HG03108 (cell line): Measurements from ENCODE around the gene STXBP1.
A peak's percentile ranks its signal among the peaks of the same experiment; 100 is the strongest.

Experiments
- ATAC-seq: cut with Tn5 transposase; IDR thresholded peaks from one replicate; pipeline ENCODE4 v1.9.1; 2021; ENCODE audit warnings: moderate library complexity; ENCODE audit not compliant: unreplicated experiment

Gene STXBP1

DNA sequence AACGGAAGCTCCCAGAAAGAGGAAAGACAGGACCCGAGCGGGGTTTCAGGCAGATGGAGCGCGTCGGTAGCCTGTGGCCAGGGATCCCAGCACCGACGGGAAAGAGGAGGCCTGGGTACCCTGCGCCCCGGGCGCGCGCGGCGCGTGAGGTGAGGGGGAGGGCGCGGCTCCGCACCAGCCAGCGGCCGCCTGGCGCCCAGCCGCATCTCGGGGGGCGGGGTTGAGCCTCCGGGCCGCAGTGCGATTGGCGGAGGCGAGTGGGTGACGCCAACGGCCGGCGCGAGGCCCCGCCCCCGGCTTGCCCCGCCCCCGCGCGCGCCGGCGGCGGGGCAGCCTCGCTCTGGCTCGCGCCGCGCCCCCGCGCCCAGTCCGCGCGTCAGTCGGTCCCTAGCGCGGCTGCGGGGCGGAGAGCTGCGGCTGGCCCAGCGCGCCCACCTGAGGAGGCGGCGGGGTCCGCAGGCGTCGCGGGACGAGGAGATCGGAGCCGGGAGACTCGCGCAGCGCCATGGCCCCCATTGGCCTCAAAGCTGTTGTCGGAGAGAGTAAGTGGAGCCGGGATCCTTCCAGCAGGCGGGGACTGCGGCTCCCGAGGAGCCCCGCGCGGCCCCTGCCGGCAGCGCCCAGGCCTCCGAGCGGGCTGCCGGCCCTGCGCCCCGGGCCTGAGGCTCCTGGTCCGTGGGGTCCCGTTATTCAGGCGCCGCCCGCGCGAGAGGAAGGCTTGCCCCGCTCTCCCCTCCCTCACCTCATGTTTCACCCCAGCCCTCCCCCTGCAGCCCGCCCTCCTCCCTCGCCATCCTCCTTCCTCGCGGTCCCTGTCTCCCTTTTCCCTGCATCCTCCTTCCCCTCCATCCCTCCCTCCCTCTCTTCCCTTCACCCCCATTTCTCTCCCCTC, at the start of gene STXBP1:
Gene STXBP1 (plus strand): TSS at position 379 of the 892 bp plus-strand sequence. CDS start 127 bp downstream, at position 506.
- ATAC-seq, result peak; percentile 87

DNA sequence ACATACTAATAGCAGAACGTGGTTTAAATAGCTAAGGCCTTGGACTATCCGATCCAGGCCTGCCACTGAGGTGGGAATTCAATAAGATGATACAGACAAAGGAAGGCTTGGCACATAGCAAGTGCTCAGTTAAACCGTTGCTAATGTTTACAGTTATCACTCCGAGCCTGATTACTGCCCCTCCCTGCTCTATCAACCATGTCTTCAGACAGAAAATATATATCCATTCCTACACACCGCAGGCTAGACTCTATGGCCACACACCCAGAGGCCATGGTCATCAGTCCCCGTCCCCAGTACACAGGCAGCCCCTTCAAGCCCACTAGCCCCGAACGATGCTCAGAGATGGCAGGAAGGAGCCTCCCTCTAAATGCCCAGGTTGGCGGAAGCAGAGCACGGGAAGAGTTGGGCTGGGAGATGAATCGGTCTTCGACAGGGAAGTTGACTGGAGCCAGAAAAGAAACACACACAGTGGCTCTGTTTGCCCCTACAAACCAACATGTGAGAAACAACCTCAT, 49.7 kb upstream of the STXBP1 start:
- no peak for ATAC-seq

DNA sequence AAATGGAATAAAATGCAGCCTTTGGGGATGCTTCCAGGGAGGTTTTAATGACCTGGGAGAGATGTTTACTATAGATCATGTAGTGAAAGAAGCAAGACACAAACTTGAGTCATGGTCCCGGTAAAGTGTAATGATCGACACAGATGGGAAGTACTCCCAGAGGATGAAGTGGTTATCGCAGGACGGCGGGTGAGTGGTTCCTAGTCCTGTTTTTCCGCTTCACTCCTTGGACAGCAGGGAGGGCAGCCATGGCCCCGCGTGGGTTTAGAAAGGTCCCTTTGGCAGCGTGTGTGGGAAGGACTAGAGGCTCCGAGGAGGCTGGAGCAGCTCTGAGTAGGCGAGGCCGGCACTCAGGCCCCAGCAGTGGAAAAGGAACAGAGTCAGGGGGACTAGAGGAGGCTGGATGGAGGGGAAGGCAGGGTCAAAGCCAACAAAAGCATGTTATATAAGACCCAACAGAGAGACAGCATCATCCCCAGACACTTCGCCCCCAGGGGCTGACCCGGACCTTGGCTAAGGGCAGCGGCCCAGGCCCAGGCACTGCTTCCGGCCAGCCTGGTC, 49.2 kb upstream of the STXBP1 start:
- ATAC-seq, result no peak

DNA sequence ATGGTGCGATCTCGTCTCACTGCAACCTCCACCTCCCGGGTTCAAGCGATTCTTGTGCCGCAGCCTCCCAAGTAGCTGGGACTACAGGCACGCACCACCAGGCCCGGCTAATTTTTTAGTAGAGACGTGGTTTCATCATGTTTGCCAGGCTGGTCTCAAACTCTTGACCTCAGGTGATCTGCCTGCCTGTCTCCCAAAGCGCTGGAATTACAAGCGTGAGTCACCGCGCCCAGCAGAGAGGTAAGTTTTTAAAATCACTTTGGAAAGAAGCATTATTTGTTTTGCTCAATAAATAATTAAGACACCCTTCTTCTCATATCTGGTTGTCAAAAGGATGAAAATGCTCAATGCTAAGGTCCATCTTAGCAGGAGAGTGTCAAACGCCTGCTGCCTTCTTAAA, 48.5 kb upstream of the STXBP1 start:
- no peak for ATAC-seq

DNA sequence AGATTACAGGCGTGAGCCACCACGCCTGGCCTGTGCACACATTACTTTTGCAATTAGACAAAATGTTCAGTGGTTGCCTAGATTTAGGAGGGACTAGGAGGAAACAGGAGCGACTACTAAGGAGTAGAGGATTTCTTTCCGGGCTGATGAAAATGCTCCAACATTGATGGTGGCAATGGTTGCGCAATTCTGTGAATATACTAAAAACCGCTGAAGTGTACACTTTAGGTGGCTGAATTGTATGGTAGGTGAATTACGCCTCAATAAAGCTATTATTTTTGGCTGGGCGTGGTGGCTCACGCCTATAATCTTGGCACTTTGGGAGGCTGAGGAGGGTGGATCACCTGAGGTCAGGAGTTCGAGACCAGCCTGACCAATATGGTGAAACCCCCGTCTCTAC, 46.8 kb upstream of the STXBP1 start:
- ATAC-seq, result no peak

DNA sequence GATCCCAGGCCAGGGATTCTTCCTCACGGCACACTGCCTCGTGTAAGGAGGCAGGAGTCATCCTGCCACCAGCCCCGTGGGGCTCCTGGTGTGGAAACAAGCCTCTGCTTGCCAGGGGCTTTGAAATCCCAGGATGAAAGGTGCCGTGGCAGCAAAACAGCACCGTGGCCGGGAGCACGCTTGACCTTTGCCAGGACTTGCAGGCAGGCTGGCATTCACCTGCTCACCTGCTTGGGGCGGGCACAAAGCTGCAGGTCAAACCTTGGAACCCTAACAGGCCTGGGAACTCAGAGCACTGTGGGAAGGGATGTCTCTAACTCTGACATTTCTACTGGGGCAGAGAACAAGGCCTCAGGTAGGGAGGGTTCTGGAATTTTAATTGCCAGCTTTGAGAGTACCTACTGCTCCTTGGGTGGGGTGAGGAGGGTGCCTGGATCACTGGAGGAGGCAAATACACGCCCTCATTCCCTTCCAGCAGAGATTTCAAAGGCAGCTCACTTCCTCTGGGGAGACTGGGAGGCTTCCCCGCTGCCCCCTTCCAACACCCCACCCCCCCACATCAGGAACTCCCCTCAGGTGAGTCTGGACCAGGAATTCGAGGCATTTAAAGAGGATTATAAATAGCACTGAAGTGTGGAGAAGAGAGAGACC, 45.6 kb upstream of the STXBP1 start:
- no peak for ATAC-seq

DNA sequence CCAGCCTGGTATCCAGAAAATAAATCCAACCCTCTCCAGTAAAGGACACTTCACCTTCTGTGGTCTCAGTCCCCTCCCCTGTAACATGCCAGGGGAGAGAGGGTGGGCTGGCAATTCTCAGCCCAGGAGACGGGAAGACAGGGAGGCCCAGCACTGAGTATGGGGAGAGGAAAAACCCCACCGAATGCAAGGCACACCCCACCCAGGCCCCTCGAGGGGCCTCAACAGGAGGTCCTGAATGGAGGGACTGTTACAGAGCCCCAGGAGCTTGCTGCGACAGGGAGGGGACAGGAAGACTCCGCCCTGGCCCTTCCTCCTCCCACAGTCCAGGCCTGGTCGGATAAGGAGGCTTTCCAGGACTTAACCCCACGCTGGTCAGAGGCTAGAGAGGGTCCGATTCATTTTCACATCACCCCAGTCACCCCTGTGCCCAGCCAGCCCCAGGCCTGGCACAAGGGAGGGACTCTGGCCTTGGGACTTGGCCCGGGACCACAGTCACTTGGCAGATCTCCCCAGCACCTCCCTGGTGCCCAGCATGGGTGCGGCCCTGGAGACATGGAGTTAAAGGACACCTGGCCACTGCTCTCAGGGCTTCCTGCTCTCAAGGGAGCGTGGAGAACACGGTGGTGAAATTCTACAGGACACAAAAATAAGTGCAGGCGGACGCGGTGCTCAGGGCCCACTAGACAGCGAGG, 44.9 kb upstream of the STXBP1 start:
- ATAC-seq, result no peak

DNA sequence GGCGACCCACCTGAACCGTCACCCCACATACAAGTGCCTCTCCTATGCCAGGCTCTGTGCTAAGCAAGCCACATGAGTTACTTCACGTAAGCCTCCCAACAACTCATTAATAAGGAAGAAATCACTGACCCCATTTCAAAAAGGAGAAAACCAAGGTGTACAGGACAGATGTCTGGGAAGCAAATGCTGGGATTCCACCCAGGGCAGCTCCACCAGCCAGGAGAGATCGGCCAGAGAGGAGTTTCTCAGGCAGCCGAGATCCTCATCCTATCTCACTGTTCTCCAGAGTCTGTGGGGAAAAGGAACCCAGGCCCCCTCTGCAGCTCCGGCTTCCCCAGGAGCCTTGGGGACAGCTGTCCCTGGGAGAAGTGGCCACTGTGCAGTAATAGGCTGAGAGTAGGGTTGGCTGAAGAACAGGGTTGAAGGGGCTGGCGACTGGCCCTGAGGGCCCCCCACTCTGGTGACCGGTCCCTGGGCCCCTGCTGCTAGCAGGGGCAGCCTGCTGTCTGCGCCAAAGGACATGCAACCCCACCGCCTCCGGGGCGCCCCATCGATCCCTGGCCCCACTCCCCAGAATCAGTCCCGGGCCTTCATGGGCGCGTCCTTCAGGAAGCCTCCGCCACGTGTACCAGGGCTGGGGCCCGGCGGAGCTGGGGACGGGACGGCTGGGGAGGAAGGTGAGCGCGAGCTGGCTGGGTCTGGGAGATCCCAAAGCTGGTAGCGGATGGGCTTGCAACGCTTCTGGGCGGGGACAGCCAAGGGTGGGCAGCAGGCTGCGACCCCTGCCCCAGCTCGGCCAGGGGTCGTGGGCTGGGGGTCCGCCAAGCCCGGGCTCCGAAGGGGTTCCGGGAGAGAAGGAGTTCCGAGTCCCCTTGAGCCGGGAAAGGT, 44.1 kb upstream of the STXBP1 start:
- no peak for ATAC-seq

DNA sequence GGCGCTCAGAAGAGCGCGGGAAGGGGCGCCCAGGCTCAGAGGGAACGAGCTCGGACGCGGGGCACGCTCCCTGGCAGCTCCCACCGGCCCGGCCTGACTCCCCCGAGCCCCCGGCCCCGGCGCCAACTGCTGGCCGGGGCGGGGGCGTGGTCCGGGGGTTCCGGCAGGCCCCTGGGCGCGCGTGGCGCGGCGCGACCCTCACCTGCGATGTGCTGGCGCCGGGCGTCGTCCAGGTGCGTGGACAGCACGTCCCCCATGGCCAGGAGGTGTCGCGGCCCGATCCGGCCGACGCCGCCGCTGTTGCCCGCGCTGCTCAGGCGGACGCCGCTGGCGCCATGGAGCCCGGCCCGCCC, 43.5 kb upstream of the STXBP1 start:
- no peak for ATAC-seq

DNA sequence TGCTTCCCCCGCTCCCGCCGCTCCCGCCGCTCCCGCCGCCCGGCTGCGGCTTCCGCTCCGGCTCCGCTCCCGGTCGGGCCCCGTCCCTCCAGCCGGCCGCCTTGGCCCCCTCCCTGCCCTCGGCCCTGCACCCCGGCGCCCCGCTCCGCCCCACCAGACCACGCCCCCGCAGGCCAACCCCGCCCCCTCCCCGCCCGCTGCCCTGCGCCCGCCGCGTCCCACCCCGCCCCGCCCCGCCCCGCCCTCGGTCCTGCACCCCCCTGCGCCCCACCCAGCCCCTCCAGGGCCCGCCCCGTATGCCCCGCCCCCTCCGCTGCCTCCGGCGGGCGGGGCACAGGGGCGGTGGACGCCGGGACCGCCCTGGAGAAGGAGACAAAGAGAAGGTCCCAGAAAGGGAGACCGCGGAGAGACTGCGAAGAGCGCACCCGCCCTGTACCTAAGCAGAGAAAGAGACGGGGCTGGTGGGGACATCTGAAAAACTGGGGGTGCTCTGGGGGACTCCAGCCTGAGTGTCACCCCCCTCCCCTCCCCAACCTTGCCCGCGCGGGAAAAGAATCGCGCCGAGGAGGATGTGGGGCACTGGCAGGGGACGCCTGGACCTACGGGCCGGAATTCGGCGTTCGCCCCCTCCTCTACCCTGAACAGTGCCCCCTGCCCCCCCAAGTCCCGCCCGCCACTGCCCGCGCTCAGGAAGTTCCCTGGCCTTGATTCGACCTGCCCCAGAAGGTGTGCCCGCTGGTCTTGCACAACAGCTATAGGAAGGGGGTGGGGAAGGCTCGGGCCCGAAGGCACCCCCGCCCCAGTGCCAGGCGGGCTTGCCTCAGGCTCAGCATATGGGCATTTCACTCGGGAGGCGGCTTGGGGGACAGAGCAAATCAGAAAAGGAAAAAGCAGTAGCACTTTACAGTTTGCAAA, 42.8 kb upstream of the STXBP1 start:
- no peak for ATAC-seq

DNA sequence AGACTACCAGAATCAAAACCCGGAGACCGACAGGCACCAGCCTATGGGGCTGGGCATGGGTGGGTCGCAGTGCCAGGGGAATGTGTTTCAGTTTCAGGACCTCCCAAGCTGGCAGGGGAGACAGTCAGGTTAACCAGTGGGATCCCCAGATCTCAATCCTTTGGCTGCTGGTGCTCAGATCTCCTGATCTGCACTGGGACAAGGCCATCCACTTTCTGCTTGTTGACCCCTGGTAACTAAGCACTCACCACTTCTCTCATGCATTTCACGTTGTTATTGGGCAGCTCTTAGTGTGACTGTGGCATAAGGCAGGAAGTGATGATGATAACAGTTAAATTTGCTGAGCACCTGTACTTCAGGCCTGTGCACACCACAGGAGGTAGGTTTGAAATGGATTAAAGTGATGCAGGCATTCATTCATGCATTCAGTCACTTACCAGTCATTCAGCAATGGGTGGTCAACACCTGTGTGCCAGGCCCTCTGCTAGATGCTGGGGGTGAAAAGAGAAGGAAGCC, 42.1 kb upstream of the STXBP1 start:
- ATAC-seq, result no peak

DNA sequence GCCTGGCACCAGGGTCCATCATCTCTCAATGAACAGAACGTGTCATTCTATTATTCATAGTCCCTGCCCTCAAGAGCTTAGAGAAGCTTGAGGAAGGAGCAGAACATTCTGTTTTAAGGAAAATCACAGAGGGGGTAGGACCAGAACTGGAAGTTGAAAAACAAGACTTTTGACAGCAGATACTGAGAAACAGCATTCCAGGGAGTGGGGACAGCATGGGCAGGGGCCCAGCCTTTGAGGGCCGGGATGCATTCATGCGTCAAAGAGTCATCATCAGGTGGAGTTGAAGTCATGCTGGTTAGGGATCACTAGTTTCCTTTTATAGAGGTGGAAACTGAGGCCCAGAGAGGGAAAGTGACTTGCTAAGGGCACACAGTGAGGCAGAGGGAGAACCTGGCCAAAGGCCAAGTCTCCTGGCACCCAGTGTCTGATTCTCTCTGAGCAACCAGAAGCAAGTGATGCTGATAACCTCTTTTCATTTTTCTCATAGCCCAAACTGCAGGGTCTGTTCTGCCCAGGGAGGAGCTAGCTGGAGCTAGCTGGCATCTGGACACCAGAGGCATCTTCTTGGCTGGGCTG, 41.5 kb upstream of the STXBP1 start:
- no peak for ATAC-seq

DNA sequence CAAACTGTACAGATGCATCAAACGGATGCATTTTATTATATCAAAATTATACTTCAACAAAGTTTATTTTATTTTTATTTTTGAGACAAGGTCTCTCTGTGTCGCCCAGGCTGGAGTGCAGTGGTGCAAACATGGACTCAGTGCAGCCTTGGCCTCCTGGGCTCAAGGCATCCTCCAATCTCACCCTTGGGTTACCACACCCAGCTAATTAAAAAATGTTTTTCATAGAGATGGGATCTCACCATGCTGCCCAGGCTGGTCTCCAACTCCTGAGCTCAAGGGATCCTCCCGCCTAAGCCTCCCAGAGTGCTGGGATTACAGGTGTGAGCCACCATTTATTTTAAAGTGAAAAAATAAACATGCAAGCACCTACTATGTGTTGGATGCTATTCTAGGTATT, 40.1 kb upstream of the STXBP1 start:
- ATAC-seq, result no peak

DNA sequence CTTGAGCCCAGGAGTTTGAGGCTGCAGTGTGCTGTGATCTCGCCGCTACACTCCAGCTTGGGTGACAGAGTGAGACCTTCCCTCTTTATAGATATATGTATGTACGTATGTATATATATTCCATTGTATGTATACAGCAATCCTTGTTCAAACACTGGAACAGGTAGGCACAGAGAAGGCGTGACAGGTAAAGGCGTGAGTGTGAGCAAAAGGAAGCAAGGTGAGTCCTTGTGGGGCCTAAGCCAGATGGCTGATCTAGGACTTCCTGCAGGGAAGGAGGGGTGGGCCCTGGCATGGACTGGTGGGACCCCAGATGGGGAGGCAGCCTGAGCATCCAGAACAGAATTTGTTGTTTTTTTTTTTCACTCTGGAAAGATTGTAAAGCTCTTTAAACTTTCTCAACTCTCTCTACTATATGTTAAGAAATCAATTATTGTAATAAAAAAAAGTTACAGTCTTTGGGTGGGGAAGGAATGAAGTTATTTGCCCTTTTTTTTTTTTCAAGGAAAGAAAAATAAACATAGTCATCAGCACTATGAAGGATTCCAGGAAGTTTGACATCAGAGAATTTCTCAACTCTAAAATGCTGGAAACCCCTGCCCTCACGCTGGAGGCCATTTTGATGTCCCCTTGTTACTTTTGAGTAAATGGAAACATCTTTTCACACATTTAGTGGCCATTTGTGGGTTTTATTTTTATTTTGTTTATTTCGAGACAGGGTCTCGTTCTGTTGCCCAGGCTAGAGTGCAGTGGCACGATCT, 38.9 kb upstream of the STXBP1 start:
- ATAC-seq, result no peak

DNA sequence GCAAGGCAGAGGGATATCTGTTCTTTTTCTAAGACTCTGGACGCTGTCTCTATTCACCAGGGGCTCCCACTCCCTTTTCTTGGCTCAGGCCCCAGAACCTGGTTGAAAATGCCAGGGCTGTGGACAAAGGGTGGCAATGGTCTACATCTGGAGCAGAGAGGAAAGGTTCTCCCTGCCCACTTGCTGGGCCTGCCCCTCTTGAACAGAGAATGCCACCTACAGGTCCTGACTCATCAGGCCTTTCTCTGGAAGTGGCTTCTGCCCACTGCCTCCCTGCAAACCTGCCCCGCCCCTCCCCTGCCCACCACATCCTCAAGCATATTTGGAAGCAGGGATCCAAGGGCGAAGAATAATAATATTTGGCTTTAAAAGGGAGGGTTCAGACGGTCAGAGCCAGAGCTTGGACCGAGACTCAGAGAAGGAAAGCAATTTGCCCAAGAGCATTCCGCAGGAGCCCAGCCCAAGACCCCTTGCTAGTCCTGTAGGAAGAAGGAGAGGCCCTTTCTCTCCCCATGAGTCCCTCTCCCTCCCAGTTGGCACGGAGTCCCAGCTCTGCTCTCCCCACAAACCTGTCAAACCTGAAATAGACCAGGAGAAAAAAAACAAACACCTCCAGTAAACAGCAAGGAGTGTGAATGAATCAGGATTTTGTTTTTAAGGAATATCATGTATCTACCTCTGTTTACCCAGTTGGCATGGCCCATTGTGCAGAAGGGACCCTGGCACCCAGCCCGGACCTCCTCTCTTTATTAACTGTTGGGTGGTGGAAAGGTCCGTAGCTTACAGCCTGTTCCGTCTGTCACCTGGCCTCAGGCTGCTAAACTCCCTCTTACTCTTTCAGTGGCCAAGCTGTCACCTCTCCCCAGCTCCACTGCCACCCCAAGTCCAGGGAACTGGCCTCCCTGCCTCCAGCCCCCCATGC, 37.7 kb upstream of the STXBP1 start:
- no peak for ATAC-seq

DNA sequence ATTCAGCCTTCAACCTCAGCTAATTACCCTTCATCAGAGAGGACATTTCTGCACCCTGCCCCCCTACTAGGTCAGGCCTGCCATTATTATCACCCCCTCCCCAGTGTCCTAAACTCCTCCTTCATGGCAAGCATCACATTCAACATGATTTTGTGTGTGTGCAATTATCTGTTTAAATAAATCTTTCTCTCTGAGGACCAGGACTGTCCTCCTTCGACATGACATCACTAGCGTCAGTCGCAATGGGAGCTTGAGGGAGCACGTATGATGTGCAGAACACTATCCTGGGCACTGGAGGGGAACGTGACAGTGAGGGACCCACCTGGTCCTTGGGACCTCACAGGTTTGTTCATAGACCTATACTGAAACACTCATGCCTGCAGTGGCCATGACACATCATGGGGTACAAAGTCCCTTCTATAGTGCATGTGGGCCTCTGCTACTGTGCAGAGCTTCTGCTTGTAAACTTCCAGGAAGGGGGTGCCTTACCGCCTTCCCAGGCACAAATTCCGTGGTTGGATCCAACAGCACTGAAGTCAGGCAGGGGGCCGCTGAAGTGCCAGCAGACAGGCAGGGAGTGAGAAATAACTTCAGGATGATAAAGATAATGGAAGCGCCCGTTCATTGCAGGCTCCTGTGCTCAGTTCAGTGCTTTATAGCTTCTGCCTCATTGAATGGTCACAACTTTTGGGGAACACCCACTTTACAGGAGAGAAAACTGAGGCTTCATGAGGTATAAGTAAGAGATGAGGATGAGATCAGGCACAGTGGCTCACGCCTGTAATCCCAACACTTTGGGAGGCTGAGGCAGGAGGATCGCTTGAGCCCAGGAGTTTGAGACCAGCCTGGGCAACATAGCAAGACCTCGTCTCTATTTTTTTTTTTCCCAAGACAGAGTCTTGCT, 36.0 kb upstream of the STXBP1 start:
- ATAC-seq, result no peak
